ENCODE measurements around the gene AGAP6.
"Not testable (repeated sequence)": the region's sequence is repeated elsewhere in the genome, so short reads cannot be mapped to it uniquely, and the experiment has no call there.

Gene AGAP6

GRCh38 chr10:50052778-50053376 is 64.7 kb downstream of the AGAP6 start:
- not testable (repeated sequence) for H3K36me3 Mint-ChIP-seq (ENCODE audit: low read depth); H3K4me3 Mint-ChIP-seq; H3K27me3 Mint-ChIP-seq (ENCODE audit: low read depth); H3K4me1 Mint-ChIP-seq (ENCODE audit: low read depth); H3K27ac Mint-ChIP-seq; H3K9me3 Mint-ChIP-seq

DNA sequence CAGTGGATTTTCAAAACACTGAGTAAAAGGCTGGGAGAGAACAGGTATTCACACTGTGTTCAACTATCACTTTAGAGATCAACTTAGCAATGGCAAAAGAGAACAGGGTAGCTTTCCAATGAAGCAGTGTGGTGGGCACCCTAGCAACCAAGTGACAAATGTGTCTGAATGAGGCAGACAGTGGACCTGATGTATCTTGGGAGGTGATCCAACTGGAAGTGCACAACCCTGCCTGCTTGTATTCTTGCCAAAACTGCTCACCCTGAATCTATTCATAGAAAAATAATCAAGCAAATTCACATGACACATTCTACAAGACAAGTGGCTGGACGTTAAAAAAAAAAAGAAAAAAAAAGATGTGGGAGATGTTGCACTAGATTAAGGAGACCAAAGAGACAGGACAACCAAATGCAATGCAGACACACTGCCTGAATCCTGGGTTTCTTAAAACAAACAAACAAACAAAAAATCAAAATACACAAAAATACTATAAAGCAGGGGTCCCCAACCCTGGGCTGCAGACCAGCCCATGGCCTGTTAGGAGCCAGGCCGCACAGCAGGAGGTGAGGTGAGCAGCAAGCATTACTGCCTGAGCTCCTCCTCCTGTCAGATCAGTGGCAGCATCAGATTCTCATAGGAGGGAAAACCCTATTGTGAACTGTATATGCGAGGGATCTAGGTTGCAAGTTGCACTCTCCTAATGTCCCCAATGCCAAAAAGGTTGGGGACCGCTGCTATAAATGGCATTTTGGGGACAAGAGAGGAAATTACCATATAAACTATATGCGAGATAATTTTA is 67.5 kb downstream of the AGAP6 start:
- H3K9me3 Mint-ChIP-seq; H3K27me3 Mint-ChIP-seq (ENCODE audit: low read depth); H3K4me3 Mint-ChIP-seq; H3K4me1 Mint-ChIP-seq (ENCODE audit: low read depth); H3K27ac Mint-ChIP-seq; H3K36me3 Mint-ChIP-seq (ENCODE audit: low read depth): not testable (repeated sequence)

GRCh38 chr10:50056654-50057053 is 68.4 kb downstream of the AGAP6 start:
- not testable (repeated sequence) for H3K9me3 Mint-ChIP-seq; H3K27ac Mint-ChIP-seq; H3K4me3 Mint-ChIP-seq; H3K27me3 Mint-ChIP-seq (ENCODE audit: low read depth); H3K4me1 Mint-ChIP-seq (ENCODE audit: low read depth); H3K36me3 Mint-ChIP-seq (ENCODE audit: low read depth)

DNA sequence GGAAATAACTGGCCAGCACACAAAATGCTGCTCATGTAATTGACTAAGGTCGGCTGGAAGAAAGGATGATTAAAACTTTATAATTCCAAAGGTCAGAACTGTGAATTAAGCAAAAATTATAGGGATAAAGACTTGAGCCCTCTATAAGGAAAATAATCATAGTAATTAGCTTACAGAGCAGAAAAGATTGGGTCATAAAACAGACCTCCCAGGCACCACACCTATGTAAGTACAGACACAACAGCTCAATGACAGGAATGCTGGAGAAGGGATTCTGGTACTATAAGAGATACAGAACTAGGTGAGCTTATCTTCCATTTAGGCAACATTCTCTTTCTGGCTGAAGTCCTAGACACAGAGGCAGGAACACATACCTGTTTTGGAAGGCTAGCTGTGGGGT is 70.5 kb downstream of the AGAP6 start:
- H3K4me3 Mint-ChIP-seq; H3K36me3 Mint-ChIP-seq (ENCODE audit: low read depth); H3K27ac Mint-ChIP-seq; H3K9me3 Mint-ChIP-seq; H3K4me1 Mint-ChIP-seq (ENCODE audit: low read depth): not testable (repeated sequence)
- H3K27me3 Mint-ChIP-seq (ENCODE audit: low read depth): peaks cover 10% of the 10 kb centered on the region

GRCh38 chr10:50059946-50060345 is 71.7 kb downstream of the AGAP6 start:
- not testable (repeated sequence) for H3K9me3 Mint-ChIP-seq; H3K27ac Mint-ChIP-seq; H3K4me3 Mint-ChIP-seq; H3K36me3 Mint-ChIP-seq (ENCODE audit: low read depth); H3K4me1 Mint-ChIP-seq (ENCODE audit: low read depth)
- H3K27me3 Mint-ChIP-seq (ENCODE audit: low read depth): peaks cover 10% of the 10 kb centered on the region
